A549 treated with AZD9567 at 1 μM for 4 hours (cell line): ENCODE measurements around the gene FAM20C. TPM values are rescaled to one million over a fixed set of nuclear protein-coding genes. Genes with fewer than 3 reads are reported as not detected.

Experiments used
- total RNA-seq: library from RNA; stranded (reverse); fragments of 200-300 nt; extraction: Qiagen RNA extraction; gene quantifications from 5 replicates; pipeline ENCODE4 v1.2.3, GENCODE V29; 2022; ENCODE audit not compliant: insufficient read depth

FAM20C gene
- 36.7 to 46.8 TPM (median 44.8 TPM) in 5 replicates for total RNA-seq

GRCh38 chr7:191981-192649 is at the start of gene FAM20C:
Gene FAM20C (plus strand): TSS chr7:192571. CDS start chr7:193200, 629 bp downstream.

DNA sequence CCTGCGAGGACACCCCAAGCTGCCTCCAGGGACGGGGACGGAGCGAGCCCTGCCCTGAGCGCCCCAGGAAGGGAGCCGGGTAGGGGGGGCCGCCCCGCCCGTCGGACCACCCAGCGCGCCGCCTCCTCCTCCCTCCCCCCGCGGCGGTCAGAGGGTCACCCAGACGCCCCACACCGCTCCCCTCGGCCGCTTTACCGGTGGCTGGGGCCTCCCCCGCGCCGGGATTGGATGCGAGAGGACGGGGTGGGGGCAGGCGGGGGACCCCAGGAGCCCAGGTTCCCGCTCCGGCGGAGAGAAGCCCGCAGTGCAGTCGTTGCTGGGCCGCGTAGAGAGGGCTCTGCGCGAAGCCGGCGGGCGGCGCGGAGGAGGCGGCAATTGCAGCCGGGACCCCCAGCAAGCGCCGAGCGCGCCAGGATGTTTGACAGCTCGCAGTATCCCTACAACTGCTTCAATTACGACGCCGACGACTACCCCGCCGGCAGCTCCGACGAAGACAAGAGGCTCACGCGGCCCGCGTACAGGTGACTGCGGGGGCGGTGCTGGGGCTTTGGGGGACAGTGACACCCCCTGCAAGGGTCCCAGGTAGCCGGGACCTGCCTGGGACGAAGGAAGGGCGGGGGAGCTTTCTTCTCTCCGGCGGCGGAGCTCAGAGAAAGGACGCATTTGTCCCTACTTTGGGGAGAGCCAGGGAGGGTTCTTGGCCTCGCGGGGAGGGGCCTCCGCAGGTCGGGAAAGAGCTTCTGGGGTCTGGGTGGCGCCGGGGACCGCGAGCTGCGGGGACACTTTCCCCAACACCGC is 97.6 kb downstream of the FAM20C start, which contains the start of gene FOXL3:
FOXL3 (plus strand) TSS at position 415 of the 798 bp plus-strand sequence; CDS start at position 415, 0 bp downstream.

Other genes with a start within 250 kb of the FAM20C start
- not detected in 5 replicates for gene FOXL3, start 97.6 kb downstream of the FAM20C start, total RNA-seq